ENCODE results near the gene CRMP1.

The CRMP1 gene

DNA sequence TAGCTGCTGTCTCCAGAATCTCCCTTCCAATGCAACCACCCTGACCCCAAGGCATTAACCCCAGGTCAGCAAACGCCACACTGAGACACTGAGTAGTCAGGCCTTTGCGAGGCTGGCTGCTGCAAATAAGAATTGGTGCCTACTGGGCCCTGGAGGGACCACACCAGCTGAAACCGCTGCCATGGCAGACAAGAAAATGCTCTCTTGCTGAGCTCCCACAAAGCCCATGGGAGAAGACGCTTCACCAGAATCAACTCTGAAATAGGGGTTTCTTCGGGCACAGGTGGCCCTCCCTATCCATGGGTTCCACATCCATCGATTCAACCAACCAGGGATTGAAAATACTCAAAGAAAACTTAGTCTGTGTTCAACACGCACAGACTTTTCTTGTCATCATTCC lies 26.7 kb upstream of the CRMP1 start:
- DNase-seq (ENCODE audit: low read depth in 3 of 3): no peak

GRCh38 chr4:5919044-5919443 lies 26.2 kb upstream of the CRMP1 start:
- no peak for DNase-seq (ENCODE audit: low read depth in 3 of 3)

GRCh38 chr4:5918331-5918985 lies 25.6 kb upstream of the CRMP1 start:
- DNase-seq (ENCODE audit: low read depth in 3 of 3): no peak

DNA sequence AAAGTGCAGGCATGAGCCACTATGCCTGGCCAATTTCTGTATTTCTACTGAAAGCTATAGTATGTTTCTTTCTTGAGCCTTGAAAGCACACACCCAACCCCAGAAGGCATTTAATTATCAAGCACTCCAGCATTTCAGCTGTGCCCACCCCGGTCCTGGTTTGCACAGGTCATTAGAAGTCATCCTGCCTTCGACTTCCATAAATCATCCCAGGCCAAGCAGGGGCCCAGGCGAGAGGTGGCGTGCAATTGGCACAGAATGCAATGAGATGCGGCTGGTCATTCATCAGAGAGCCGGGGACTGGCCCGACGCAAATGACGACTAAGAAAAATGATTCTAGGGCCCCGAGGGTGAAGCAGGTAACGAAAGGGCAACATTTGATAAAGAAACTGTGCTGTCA lies 24.8 kb upstream of the CRMP1 start:
- DNase-seq (ENCODE audit: low read depth in 3 of 3): no peak

DNA sequence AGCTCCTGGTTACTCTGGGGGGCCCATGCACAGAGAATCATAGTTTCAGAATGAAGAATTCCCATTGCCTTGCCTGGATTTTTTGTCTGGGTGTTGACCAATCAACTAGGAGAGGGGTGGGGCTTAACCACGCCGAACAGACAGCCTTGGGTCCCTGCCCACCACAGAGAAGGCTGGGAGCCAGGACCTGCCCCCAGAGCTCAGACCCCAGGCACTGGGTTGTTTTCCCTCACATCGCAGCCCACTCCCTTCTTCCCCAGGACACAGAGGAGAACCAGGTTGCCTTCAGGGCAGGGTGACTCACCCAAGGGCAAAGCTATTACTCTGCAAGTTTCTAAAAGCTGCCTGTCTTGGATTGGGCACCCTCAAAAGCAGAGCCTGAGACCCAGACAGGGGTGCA lies 23.3 kb upstream of the CRMP1 start:
- no peak for DNase-seq (ENCODE audit: low read depth in 3 of 3)

- DNase-seq (ENCODE audit: low read depth in 3 of 3): no peak
These were observed 20.6 kb upstream of the CRMP1 start for GRCh38 chr4:5913454-5913853.

DNA sequence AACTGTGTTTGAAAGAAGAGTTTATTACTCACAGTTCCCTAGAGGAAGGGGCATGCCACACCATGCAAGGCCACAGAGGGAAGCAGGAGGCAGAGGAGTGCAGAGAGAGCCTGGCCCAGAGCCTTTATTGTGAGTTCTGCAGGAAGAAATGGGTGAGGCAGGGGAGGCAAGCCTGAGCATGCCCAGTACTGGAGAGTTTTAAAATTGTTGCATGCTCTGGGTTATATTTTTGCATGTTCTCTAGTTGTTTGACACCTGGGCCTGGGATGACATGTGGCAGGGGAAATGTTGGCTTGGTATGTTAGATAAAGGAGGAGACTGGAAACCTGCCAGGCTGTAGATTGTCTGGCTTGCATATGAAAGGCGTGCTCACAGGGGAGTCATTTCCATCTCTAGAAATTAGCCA lies 19.7 kb upstream of the CRMP1 start:
- DNase-seq (ENCODE audit: low read depth in 3 of 3): no peak

GRCh38 chr4:5908876-5909427 lies 16.1 kb upstream of the CRMP1 start:
- no peak for DNase-seq (ENCODE audit: low read depth in 3 of 3)

DNA sequence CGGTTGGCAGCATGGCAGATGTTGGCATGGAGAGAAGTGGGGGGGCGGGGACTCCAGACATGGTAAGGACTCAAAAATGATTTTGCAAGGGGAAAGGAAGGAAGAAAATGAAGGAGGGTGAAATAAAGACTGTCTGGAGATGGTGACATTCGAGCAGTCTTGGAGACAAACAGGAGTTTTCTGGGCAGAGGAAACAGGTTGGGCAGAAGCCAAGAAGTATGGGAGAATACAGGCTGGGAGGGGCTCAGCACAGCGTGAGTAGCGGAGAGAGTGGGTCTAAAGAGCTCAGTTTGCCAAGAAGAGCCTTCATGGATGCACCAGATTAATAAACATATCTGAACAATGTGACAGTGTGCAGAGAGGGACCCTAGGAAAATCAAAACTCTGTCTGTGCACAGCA lies 13.3 kb upstream of the CRMP1 start:
- no peak for DNase-seq (ENCODE audit: low read depth in 3 of 3)

- no peak for DNase-seq (ENCODE audit: low read depth in 3 of 3)
These were observed 12.8 kb upstream of the CRMP1 start for GRCh38 chr4:5905714-5906113.

DNA sequence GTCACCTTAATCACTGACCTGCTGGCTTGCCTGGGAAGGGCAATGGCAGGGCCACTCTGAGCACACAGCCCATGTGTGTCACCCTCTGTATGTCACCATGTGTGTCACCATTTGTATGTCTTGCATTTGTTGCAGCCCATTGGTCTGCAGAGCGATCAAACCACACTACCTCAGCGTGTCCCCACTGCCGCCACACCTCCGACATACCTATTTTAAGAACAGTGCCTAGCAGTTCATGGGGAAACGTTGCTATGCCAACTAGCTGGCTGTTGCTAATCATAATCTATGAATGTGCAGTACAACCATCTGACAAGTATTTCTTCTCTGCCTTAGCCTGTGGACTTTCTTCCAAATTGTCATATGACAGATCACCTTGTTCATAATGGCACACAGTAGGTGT lies 8.0 kb upstream of the CRMP1 start:
- DNase-seq (ENCODE audit: low read depth in 3 of 3): no peak

DNA sequence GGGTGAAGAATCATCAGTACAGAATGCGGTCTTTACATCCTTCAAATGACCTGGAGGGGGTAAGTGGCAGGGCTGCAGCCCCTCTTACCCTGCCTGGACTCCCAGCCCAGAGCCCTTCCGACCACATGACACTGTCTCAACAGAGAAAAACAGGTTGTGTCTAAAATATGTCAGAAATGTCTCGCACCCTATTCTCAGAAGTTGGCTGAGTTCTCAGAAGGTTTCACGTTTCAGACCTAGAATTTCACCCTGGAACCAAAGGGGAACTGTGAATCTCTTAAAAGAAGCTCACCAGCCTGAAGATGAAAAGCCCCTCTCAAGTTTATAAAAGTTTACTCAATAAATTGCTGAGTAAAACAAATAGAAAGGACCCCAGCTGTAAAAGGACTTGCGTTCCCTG lies 7.0 kb upstream of the CRMP1 start:
- DNase-seq (ENCODE audit: low read depth in 3 of 3): no peak

DNA sequence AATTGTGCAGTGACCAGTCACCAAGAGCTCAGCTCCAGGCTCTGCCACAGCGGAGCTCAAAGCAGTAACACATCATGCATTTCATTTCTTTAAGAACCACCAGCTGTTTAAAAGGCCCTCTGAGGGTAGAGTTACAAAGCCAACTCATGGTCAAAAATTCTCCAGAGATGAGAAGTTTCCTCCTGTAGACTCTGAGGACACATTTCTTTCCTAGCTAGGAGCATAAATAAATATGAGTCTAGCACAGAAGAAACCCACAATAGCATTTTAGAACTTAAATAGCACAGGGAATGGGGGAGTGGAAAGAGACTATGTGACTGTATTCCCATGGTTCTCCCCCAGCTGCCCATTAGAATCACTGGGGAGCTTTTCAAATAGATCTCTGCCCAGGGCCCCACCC lies 6.5 kb upstream of the CRMP1 start:
- no peak for DNase-seq (ENCODE audit: low read depth in 3 of 3)

DNA sequence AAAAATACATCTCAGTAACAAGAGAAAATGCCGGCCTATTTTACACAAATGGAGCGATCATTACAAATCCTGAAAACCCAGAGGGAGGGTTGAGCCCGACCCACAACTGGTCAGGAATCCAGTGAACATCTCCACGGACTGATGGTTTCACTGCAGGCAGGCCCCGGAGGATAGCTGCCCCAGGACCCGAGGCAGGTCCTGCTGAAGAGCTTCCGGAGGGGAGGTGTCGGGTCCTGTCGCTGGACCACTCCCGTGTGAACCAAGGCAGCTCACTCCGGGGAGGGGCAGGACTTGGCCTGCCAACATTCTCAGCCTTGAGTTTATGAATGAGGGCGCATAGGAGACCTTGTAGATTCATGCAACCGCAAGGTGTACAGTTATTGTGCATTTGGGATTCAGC lies 4.8 kb upstream of the CRMP1 start:
- no peak for DNase-seq (ENCODE audit: low read depth in 3 of 3)

DNA sequence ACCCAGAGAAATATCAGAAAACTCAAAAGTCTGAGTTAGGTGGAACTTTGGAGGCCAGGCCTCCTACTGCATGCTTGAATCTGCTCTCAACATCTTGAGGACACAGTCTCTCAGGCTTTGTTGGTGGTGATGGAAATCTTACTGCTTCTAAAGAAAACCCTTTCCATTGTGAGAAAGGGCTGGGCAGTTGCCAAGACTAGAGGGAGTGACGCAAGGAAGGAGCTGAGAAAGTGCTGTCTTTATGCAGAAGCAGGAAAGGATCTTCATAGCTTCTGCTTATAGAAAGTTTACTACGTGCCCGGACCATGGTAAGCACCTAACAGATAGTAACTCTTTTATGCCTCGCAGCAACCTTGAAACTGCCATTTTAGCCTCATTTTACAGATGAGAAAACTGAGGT lies 2.4 kb upstream of the CRMP1 start:
- no peak for DNase-seq (ENCODE audit: low read depth in 3 of 3)

DNA sequence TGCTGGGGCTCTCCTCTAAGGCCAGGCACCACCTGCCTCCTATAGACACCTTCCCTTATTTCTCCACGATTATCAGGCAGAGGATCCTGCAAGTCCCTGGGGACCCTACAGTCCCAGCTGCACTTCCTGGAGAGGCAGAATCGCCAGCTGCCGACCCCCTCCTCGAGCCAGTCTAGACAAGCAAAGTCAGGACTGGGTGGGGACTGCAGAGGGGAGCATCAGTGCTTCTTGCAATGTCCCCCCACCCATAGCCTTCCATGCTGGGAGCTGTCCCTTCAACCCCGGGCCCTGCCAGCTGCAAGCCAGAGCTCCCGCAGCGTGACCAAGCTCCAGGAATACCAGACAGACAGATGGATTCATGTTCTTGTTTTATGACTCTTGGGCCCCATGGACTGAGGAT lies 1.4 kb upstream of the CRMP1 start:
- no peak for DNase-seq (ENCODE audit: low read depth in 3 of 3)

- no peak for DNase-seq (ENCODE audit: low read depth in 3 of 3)
These were observed 705 bp upstream of the CRMP1 start for GRCh38 chr4:5893591-5893990.

GRCh38 chr4:5892323-5893003 lies 423 bp downstream of the CRMP1 start:
- DNase-seq (ENCODE audit: low read depth in 3 of 3): no peak

- no peak for DNase-seq (ENCODE audit: low read depth in 3 of 3)
These were observed 1.1 kb downstream of the CRMP1 start for GRCh38 chr4:5891563-5892322.

DNA sequence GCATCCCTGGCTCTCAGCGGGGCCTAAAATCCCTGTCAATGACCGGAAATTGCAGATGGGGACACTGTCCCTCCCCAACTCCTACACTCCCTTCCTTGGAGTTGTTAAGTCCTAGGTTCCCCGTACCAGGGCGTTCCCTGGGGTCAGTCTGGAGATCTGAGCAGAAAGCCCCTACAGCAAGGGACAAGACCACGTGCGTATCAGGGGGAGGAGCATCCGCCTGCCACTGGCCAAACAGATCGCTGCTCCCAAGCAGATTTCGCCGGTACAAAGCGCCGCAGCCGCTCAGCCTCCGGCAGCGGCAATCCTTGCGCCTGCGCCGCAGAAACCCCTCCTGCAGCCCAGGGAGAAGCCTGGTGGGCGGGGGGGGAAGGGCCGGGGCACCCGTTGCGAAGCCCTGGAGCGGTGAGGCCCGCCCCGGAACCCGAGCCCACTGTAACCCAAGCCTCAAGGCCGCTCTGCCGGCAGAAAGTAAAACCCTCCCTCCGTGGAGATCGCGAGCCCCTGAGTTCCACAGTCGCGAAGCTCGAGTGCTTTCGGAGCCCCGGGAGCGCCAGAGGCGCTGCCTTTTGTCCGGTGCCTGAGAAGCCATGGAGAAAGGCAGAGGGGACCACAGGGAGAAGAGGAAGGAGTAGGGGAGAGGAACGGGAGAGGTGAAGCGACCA lies 2.7 kb downstream of the CRMP1 start:
- no peak for DNase-seq (ENCODE audit: low read depth in 3 of 3)

GRCh38 chr4:5889002-5889696 lies 3.7 kb downstream of the CRMP1 start:
- DNase-seq (ENCODE audit: low read depth in 3 of 3): no peak

All from stimulated activated CD4-positive, alpha-beta T cell treated with anti-CD3 and anti-CD28 coated beads, TNF-alpha, amount 100 ng/mL, for 4 hours (primary cell).